ENCODE data around the gene CCDC43. TPM values are rescaled to one million over a fixed set of nuclear protein-coding genes. Genes with fewer than 3 reads are reported as not detected.

Gene CCDC43
- total RNA-seq, 4 donors from 2014 or later: 5.3 to 30.7 (median 13.8) TPM

DNA sequence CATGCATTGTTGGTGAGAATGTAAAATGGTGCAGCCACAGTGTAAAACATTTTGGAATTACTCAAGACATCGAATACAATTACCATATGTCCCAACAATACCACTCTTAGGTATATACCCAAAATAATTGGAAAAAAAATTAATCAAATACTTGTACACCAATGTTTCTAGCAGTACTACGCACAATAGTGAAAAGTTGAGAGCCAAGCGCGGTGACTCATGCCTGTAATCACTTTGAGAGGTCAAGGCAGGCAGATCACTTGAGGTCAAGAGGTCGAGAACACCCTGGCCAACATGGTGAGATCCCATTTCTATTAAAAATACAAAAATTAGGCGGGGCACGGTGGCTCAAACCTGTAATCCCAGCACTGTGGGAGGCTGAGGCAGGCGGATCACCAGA, 36.8 kb downstream of the CCDC43 start:
- no peak for DNase-seq
- H3K27ac ChIP-seq: no peak overlapping the region
- intact Hi-C loops (cut with DNase I; ENCODE audit: low total_unique reads): no loop called here
- no peaks in the 10 kb centered on the region for H3K36me3 ChIP-seq
- no peaks in the 10 kb centered on the region for H3K4me1 ChIP-seq
- no peak for TF ChIP-seq POLR2A (IDR thresholded peaks at IDR 0.05)
- no peak for TF ChIP-seq CTCF (IDR thresholded peaks at IDR 0.05)
- H3K4me3 ChIP-seq: no peak overlapping the region
- no peaks in the 10 kb centered on the region for H3K9me3 ChIP-seq
- peaks cover 9 to 13% of the 10 kb centered on the region in 2 donors for H3K27me3 ChIP-seq

- H3K4me1 ChIP-seq: no peaks in the 10 kb centered on the region
- intact Hi-C loops (cut with DNase I; ENCODE audit: low total_unique reads): no loop called here
- H3K27me3 ChIP-seq: peaks cover 6% of the 10 kb centered on the region in 2 donors
- H3K27ac ChIP-seq: no peak overlapping the region
- DNase-seq: no peak
- TF ChIP-seq POLR2A (IDR thresholded peaks at IDR 0.05): no peak
- TF ChIP-seq CTCF (IDR thresholded peaks at IDR 0.05): no peak
- H3K4me3 ChIP-seq: no peak overlapping the region
- no peaks in the 10 kb centered on the region for H3K9me3 ChIP-seq
- no peaks in the 10 kb centered on the region for H3K36me3 ChIP-seq
Measured at GRCh38 chr17:44651228-44651627, 38.3 kb downstream of the CCDC43 start.

DNA sequence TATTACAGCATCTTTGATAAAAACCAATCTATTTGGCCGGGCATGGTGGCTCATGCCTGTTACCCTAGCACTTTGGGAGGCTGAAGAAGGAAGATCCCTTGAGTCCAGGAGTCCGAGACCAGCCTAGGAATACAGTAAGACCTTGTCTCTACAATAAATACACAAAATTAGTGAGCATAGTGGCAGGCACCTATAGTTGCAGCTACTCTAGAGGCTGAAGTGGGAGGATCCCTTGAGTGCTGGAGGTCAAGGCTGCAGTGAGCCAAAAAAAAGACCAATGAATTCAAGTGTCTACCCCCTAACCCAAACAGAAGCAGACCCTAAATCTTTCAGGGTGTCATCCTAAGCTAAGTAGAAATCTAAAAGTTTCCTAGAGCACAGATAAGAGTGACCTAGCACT, 40.6 kb downstream of the CCDC43 start:
- Histone ChIP-seq H3K27ac (no peak overlapping the region), H3K4me1 (no peaks in the 10 kb centered on the region), H3K9me3 (no peaks in the 10 kb centered on the region), H3K27me3 (no peaks in the 10 kb centered on the region), H3K4me3 (no peak overlapping the region), H3K36me3 (no peaks in the 10 kb centered on the region)
- intact Hi-C loops (cut with DNase I; ENCODE audit: low total_unique reads): no loop called here
- no peak for TF ChIP-seq CTCF (IDR thresholded peaks at IDR 0.05)
- no peak for TF ChIP-seq POLR2A (IDR thresholded peaks at IDR 0.05)
- DNase-seq: no peak

GRCh38 chr17:44647736-44648135, 41.8 kb downstream of the CCDC43 start:
- no peaks in the 10 kb centered on the region for H3K36me3 ChIP-seq
- intact Hi-C loops (cut with DNase I; ENCODE audit: low total_unique reads): no loop called here
- TF ChIP-seq CTCF (IDR thresholded peaks at IDR 0.05): no peak
- no peak for TF ChIP-seq POLR2A (IDR thresholded peaks at IDR 0.05)
- DNase-seq: no peak
- H3K4me3 ChIP-seq: no peak overlapping the region
- H3K27ac ChIP-seq: no peak overlapping the region
- H3K27me3 ChIP-seq: no peaks in the 10 kb centered on the region
- no peaks in the 10 kb centered on the region for H3K4me1 ChIP-seq
- H3K9me3 ChIP-seq: no peaks in the 10 kb centered on the region

DNA sequence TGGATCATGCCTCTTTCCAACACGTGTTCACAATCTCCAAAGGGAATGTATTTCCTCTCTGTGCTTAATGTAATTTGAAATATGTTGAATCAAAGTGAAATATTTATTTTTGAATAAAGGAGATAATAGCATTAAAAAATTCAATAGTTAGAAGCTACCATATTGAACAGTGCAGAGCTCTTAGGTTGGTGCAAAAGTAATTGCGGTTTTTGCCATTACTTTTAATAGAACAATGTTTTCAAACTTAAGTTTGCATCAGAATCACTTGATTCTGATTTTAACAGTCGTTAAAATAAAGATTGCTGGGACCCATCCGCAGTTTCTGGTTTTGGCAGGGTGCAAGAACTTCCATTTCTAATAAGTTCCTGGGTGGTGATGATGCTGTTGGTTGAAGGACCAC, 43.3 kb downstream of the CCDC43 start:
- intact Hi-C loops (cut with DNase I; ENCODE audit: low total_unique reads): no loop called here
- Histone ChIP-seq H3K4me1 (no peaks in the 10 kb centered on the region), H3K9me3 (no peaks in the 10 kb centered on the region), H3K4me3 (no peak overlapping the region), H3K27ac (no peak overlapping the region), H3K27me3 (no peaks in the 10 kb centered on the region), H3K36me3 (no peaks in the 10 kb centered on the region)
- TF ChIP-seq POLR2A (IDR thresholded peaks at IDR 0.05) (no peak), CTCF (IDR thresholded peaks at IDR 0.05) (no peak)
- no peak for DNase-seq

Data from uterus (tissue), 4 donors.